Type B pancreatic cell (in vitro differentiated cells): ENCODE data around the gene PCDH15. TPM values are rescaled to one million over a fixed set of nuclear protein-coding genes. Genes with fewer than 3 reads are reported as not detected.

Source experiments
- DNase-seq: peaks from one replicate; pipeline ENCODE4 v3.0.0; 2021; ENCODE audit warnings: mixed read lengths; ENCODE audit not compliant: unreplicated experiment; ENCODE audit errors: extremely low spot score
- H3K27ac Mint-ChIP-seq: 2 replicates; pipeline ENCODE4 v1.8.0; 2021; ENCODE audit warnings: mild to moderate bottlenecking, mixed read lengths
- H3K27me3 Mint-ChIP-seq: 2 replicates; pipeline ENCODE4 v1.8.0; 2021; ENCODE audit warnings: mixed read lengths
- H3K36me3 Mint-ChIP-seq: 2 replicates; pipeline ENCODE4 v1.8.0; 2021; ENCODE audit warnings: mixed read lengths
- H3K4me1 Mint-ChIP-seq: one replicate; pipeline ENCODE4 v1.8.0; 2021; ENCODE audit warnings: mixed read lengths; ENCODE audit not compliant: unreplicated experiment
- H3K4me3 Mint-ChIP-seq: 2 replicates; pipeline ENCODE4 v1.8.0; 2021; ENCODE audit warnings: mild to moderate bottlenecking, mixed read lengths
- H3K9me3 Mint-ChIP-seq: 2 replicates; pipeline ENCODE4 v1.8.0; 2021; ENCODE audit warnings: mixed read lengths
- CTCF ChIP-seq: fragments of 200-600 bp; sonication (generic); conservative IDR thresholded peaks from 2 replicates; pipeline ENCODE4 v1.5.0; 2021; ENCODE audit warnings: antibody characterized with exemption, mild to moderate bottlenecking
- total RNA-seq: library from RNA; stranded (reverse); gene quantifications from 2 replicates; pipeline ENCODE4 v1.2.1, GENCODE V29; 2021; ENCODE audit warnings: low replicate concordance

The PCDH15 gene
- total RNA-seq, 1 donor from 2014 or later, result 3.5 TPM

GRCh38 chr10:54454271-54454670, 346.8 kb downstream of the PCDH15 start:
- Mint-ChIP-seq H3K4me3 (no peak overlapping the region), H3K27me3 (no peaks in the 10 kb centered on the region), H3K4me1 (no peaks in the 10 kb centered on the region), H3K27ac (no peak overlapping the region), H3K9me3 (peaks cover 5% of the 10 kb centered on the region), H3K36me3 (no peaks in the 10 kb centered on the region)
- TF ChIP-seq CTCF, result no peak
- DNase-seq, result no peak

GRCh38 chr10:54449056-54449455, 352.0 kb downstream of the PCDH15 start:
- Mint-ChIP-seq H3K9me3 (no peaks in the 10 kb centered on the region), H3K4me1 (no peaks in the 10 kb centered on the region), H3K27ac (no peak overlapping the region), H3K27me3 (no peaks in the 10 kb centered on the region), H3K4me3 (no peak overlapping the region), H3K36me3 (no peaks in the 10 kb centered on the region)
- no peak for TF ChIP-seq CTCF
- no peak for DNase-seq

- H3K27ac Mint-ChIP-seq, result no peak overlapping the region
- no peaks in the 10 kb centered on the region for H3K36me3 Mint-ChIP-seq
- TF ChIP-seq CTCF, result no peak
- no peaks in the 10 kb centered on the region for H3K9me3 Mint-ChIP-seq
- no peak overlapping the region for H3K4me3 Mint-ChIP-seq
- no peak for DNase-seq
- H3K27me3 Mint-ChIP-seq, result no peaks in the 10 kb centered on the region
- peaks cover 6% of the 10 kb centered on the region for H3K4me1 Mint-ChIP-seq
Observed at GRCh38 chr10:54444170-54444569, 356.9 kb downstream of the PCDH15 start.

GRCh38 chr10:54441275-54441674, 359.8 kb downstream of the PCDH15 start:
- Mint-ChIP-seq H3K27me3 (no peaks in the 10 kb centered on the region), H3K9me3 (no peaks in the 10 kb centered on the region), H3K4me1 (peaks cover 6% of the 10 kb centered on the region), H3K27ac (peak overlapping the region; percentile 19), H3K4me3 (no peak overlapping the region), H3K36me3 (no peaks in the 10 kb centered on the region)
- no peak for TF ChIP-seq CTCF
- no peak for DNase-seq

GRCh38 chr10:54434782-54435181, 366.2 kb downstream of the PCDH15 start:
- TF ChIP-seq CTCF, result no peak
- Mint-ChIP-seq H3K27me3 (no peaks in the 10 kb centered on the region), H3K36me3 (no peaks in the 10 kb centered on the region), H3K27ac (no peak overlapping the region), H3K4me3 (no peak overlapping the region), H3K4me1 (no peaks in the 10 kb centered on the region), H3K9me3 (no peaks in the 10 kb centered on the region)
- no peak for DNase-seq

GRCh38 chr10:54415483-54415882, 385.5 kb downstream of the PCDH15 start:
- Mint-ChIP-seq H3K4me3 (no peak overlapping the region), H3K27me3 (no peaks in the 10 kb centered on the region), H3K9me3 (peaks cover 5% of the 10 kb centered on the region), H3K4me1 (no peaks in the 10 kb centered on the region), H3K36me3 (no peaks in the 10 kb centered on the region), H3K27ac (no peak overlapping the region)
- no peak for DNase-seq
- peak; percentile 58 for TF ChIP-seq CTCF
